AG04449 (cell line): ENCODE data around the gene MYO5A.

Experiments
- CTCF ChIA-PET: fragments of 350-600 bp; formaldehyde crosslinking; extraction: SDS; loops from one replicate; lab custom pipeline; 2021; ENCODE audit warnings: antibody characterized with exemption; lab: Yijun Ruan, JAX
- POLR2A ChIA-PET: fragments of 400-600, 350-600 bp; formaldehyde crosslinking; extraction: SDS; loops from one replicate; lab custom pipeline; 2020; ENCODE audit warnings: antibody characterized with exemption, inconsistent platforms; lab: Yijun Ruan, JAX
- DNase-seq: peaks from one replicate; pipeline ENCODE4 v3.0.0-alpha.2; 2010; ENCODE audit warnings: low read depth, low spot score
- H3K4me3 ChIP-seq: 2 replicates; pipeline ENCODE4 v1.5.1; 2011; ENCODE audit warnings: low read depth, mild to moderate bottlenecking, control low read depth, low read length
- TF ChIP-seq, protein P1 (sequence below): IDR thresholded peaks from one replicate; pipeline ENCODE4 v1.5.1; 2011; ENCODE audit warnings: mild to moderate bottlenecking, moderate library complexity, low read length, control low read depth, inconsistent platforms; ENCODE audit not compliant: insufficient read depth; ENCODE audit errors: missing control alignments

The MYO5A gene

GRCh38 chr15:52511084-52511483 lies 17.6 kb downstream of the MYO5A start:
- ChIA-PET CTCF (no interaction called here), POLR2A (no interaction called here)
- no peak overlapping the region for H3K4me3 ChIP-seq
- DNase-seq, result no peak
- TF ChIP-seq, protein P1, sequence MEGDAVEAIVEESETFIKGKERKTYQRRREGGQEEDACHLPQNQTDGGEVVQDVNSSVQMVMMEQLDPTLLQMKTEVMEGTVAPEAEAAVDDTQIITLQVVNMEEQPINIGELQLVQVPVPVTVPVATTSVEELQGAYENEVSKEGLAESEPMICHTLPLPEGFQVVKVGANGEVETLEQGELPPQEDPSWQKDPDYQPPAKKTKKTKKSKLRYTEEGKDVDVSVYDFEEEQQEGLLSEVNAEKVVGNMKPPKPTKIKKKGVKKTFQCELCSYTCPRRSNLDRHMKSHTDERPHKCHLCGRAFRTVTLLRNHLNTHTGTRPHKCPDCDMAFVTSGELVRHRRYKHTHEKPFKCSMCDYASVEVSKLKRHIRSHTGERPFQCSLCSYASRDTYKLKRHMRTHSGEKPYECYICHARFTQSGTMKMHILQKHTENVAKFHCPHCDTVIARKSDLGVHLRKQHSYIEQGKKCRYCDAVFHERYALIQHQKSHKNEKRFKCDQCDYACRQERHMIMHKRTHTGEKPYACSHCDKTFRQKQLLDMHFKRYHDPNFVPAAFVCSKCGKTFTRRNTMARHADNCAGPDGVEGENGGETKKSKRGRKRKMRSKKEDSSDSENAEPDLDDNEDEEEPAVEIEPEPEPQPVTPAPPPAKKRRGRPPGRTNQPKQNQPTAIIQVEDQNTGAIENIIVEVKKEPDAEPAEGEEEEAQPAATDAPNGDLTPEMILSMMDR, result no peak

GRCh38 chr15:52509500-52510245 lies 19.0 kb downstream of the MYO5A start:
- POLR2A ChIA-PET, result no interaction called here

GRCh38 chr15:52506549-52506948 lies 22.1 kb downstream of the MYO5A start:
- DNase-seq, result no peak
- H3K4me3 ChIP-seq, result no peak overlapping the region
- ChIA-PET CTCF (no interaction called here), POLR2A (no interaction called here)
- TF ChIP-seq, protein P1, result no peak

More at GRCh38 chr15:52509500-52510245, 19.0 kb downstream of the MYO5A start:
- no peak overlapping the region for H3K4me3 ChIP-seq
- no peak for DNase-seq
- CTCF ChIA-PET, result interaction anchor here (1.2 kb wide), 1 partner anchor 18 kb away, joined by 3 read pairs; no protein-coding TSS in a partner anchor
- TF ChIP-seq, protein P1, result no peak

- no peak for DNase-seq
- TF ChIP-seq, protein P1, result no peak
- ChIA-PET CTCF (no interaction called here), POLR2A (no interaction called here)
- H3K4me3 ChIP-seq, result no peak overlapping the region
These were observed 23.5 kb downstream of the MYO5A start for GRCh38 chr15:52505151-52505550.

- no peak for DNase-seq
- CTCF ChIA-PET, result no interaction called here
- TF ChIP-seq, protein P1, result no peak
- H3K4me3 ChIP-seq, result no peak overlapping the region
- POLR2A ChIA-PET, result interaction anchor here (0.6 kb wide), 2 partner anchors 12 to 16 kb away, joined by 3 to 4 read pairs; no protein-coding TSS in a partner anchor
These were observed 24.7 kb downstream of the MYO5A start for GRCh38 chr15:52503788-52504496.

DNA sequence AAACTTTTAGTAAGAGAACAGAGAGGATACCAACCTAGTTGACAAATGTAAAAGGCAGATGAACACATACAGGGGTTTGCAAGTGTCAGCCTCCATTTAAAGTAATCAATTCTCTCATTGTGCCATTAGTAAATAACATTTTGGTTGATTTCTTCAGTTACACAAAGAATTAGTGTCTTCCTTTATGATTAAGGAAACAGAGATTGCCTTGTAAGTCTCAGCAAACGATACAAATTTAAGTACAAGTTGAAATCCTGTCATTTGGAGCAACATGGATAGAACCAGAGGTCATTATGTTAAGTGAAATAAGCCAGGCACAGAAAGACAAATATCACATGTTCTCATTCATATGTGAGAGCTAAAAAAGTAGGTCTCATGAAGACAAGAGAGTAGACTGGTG lies 26.1 kb downstream of the MYO5A start:
- no peak for DNase-seq
- TF ChIP-seq, protein P1, result no peak
- no peak overlapping the region for H3K4me3 ChIP-seq
- ChIA-PET CTCF (no interaction called here), POLR2A (no interaction called here)
